GM21381 (cell line): Measurements from ENCODE around the gene CCDC88A.
"Not testable (repeated sequence)": the region's sequence is repeated elsewhere in the genome, so short reads cannot be mapped to it uniquely, and the experiment has no call there.

Source experiments
- ATAC-seq: cut with Tn5 transposase; IDR thresholded peaks from one replicate; pipeline ENCODE4 v1.9.1; 2021; ENCODE audit warnings: mild to moderate bottlenecking, moderate library complexity; ENCODE audit not compliant: unreplicated experiment

The CCDC88A gene

GRCh38 chr2:55419679-55420438, at the start of gene CCDC88A:
TSS of gene CCDC88A (minus strand) at chr2:55419856. CDS start at chr2:55419079, 777 bp downstream.
- peak; percentile 80 for ATAC-seq

- no peak for ATAC-seq
These were observed 42.0 kb upstream of the CCDC88A start for GRCh38 chr2:55461679-55462078.

DNA sequence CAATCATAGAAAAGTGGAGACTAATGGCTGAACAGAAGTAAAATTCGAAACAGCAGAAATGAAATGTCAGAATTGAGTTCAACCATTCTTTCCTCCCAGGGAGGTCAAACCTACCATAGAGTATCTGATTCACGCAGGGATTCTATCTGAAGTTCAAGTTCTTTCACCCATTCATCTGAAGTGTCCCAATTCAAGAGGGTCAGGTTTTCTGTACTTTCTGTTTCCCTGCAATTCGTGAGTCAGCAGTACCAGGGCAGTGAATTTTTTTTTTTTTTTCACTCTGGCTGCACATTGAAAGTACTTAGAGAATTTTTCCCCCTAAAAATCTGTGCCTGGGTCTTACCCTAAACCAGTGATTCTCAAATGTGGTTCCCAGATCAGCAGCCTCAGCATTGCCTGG, 40.9 kb upstream of the CCDC88A start:
- no peak for ATAC-seq

DNA sequence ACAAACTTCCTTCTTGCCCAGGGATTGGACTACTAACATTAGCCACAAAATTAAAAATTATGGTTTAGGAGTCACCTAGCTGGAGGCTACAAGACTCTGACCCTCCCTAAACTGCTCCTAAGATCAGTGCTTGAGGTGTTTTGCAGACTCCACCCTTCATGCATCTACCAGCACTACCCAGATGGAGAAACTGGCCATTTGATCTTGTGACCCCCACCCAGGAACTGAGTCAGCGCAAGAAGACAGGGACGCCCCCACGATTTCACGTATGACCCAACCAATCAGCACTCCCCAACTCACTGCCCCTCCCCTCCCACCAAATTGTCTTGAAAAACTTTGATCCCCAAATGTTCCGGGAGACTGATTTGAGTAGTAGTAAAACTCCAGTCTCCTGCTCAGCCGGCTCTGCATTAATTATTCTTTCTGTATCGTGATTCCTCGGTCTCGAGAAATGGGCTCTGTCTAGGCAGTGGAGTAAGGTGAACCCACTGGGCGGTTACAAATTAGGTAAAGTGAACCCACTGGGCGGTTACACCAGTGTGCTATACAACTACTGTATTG, 40.1 kb upstream of the CCDC88A start:
- no peak for ATAC-seq

- ATAC-seq = no peak
These were observed 39.6 kb upstream of the CCDC88A start for GRCh38 chr2:55459279-55459678.

- no peak for ATAC-seq
These were observed 34.5 kb upstream of the CCDC88A start for GRCh38 chr2:55454121-55454520.

DNA sequence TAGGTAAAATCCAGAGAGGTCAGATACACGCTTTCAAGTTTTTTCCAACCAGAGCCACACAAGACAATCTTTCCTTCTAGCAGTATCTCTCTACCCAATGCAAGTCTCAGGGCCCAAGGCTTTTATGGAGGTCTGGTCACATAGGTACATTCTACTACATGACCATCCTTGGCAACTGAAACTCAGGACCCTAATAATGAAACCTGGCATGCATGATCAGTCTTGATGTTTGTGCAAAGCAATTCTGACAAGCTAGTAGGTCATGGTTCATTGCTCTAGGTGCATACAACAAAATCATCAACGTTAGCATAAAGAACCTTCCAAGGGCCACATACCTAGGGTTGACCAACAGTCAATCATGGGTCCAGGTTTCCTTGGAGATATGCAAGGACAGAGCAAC, 33.2 kb upstream of the CCDC88A start:
- no peak for ATAC-seq

- no peak for ATAC-seq
These were observed 32.0 kb upstream of the CCDC88A start for GRCh38 chr2:55451699-55452098.

DNA sequence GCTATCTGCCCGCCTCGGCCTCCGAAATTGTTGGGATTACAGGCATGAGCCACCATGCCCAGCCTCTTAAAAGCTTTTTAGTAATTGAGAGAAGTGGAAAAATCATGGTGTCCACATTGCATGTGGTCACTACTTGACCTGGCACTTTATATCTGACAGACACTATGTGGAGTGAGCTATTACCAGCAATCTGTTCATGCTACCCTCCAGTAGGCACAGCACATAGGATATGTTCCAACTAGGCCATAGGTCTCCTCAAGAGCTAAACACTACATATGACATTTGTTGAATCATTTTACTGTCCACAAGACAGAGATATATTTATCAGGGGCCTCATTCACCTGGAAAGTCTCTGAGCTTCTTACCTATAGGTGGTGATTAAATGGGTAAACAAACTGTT, 30.4 kb upstream of the CCDC88A start:
- ATAC-seq = not testable (repeated sequence)

DNA sequence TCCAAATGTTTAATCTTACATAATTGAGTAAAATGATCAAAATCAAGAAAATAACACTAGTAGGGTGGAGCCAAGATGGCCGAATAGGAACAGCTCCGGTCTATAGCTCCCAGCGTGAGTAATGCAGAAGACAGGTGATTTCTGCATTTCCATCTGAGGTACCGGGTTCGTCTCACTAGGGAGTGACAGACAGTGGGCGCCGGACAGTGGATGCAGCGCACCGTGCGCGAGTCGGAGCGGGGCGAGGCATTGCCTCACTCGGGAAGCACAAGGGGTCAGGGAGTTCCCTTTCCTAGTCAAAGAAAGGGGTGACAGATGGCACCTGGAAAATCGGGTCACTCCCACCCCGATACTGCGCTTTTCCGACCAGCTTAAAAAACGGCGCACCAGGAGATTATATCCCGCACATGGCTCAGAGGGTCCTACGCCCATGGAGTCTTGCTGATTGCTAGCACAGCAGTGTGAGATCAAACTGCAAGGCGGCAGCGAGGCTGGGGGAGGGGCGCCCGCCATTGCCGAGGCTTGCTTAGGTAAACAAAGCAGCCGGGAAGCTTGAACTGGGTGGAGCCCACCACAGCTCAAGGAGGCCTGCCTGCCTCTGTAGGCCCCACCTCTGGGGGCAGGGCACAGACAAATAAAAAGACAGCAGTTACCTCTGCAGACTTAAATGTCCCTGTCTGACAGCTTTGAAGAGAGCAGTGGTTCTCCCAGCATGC, 22.5 kb upstream of the CCDC88A start:
- not testable (repeated sequence) for ATAC-seq

DNA sequence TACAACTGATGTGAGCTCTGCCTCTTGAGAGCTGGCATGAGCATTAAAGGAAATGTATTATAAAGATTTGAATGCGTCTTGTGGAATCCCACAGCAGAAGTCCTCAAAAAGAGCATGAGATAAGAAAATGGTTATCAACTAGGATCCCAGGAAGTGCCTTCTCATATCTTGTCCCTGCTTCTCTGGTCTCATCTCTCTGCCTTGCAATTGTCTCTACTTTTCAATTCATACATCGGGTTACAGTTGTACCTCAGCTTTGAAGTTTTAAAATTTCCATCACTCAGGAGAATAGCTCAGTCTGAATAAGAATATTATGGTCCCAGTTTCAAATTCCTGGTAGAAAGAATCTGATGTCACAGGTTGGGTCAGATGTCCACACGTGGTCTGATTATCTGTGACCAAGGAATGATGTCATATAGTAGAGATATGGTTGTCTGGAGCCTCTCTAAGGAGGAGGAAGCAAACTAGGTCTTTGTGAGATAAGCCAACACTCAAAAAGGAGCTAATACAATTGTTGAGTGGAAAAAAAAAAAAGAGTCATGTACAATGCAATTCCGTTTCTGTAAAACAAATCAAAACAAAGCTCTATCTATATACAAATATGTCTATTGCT, 21.7 kb upstream of the CCDC88A start:
- ATAC-seq = no peak

- no peak for ATAC-seq
These were observed 19.4 kb upstream of the CCDC88A start for GRCh38 chr2:55439101-55439397.

DNA sequence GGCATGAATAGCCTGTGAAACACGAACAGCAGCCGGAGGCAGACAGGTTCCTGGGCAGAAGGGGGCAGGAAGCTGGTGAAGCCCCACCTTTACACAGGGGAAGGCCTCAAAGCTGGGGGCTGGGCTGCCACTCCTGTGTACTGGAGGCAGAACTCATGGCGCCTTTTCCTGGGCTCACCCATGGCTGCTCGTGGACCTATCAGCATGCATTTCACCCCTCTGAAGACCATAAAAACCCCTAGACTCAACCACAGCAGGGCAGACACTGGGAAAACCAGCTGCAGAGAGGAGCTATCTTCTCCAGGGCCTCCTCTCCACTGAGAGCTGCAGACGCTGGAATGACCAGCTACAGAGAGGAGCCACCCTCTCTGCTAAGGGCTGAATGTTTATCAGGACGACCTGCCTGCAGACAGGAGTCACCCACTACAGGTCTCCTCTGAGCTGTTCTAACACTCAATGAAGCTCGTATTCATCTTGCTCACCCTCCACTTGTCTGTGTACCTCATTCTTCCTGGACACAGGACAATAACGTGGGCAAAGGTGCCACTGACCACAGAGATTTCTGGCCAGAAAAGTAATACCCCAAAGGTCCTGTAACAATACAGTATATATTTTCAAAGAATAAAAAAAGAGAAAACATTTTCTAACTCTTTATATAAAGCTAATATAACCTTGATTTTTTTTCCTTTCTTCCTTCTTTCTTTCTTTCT, 18.9 kb upstream of the CCDC88A start:
- no peak for ATAC-seq

GRCh38 chr2:55437515-55438390, 18.1 kb upstream of the CCDC88A start:
- no peak for ATAC-seq

- ATAC-seq = no peak
These were observed 12.4 kb upstream of the CCDC88A start for GRCh38 chr2:55431982-55432627.

DNA sequence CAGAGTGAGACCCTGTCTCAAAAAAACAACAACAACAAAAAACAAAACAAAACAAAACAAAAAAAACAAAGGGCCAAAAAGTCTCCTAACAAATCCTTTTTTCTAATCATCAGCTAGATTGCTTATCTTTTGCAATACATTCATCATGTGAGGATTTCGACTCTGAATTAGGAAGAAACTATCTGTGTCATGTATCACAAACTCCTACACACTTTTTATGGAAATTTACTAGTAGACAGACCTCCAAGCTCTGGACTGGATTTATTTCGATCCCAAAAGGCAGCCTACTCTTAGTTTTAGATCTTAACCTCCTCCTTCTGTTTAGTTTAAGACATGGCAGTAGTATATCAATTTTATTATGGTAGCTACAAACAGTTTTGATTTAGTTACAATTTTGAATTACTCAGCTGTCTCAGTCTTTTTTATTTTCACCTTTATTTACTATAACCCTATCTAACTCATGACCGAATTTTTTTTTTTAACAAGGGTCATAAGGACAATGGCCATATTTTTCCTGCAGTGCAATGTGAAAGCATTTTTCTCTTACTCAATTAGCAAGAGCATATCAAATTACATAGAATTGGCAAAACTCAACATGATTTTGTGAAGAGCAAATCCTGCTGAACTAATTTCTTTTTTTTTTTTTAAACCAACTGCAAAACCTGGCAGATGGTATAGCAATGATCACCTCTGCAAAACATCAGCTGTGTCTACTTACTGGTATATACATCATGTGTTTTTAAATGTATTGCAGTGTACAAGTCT, 10.7 kb upstream of the CCDC88A start:
- ATAC-seq = no peak

DNA sequence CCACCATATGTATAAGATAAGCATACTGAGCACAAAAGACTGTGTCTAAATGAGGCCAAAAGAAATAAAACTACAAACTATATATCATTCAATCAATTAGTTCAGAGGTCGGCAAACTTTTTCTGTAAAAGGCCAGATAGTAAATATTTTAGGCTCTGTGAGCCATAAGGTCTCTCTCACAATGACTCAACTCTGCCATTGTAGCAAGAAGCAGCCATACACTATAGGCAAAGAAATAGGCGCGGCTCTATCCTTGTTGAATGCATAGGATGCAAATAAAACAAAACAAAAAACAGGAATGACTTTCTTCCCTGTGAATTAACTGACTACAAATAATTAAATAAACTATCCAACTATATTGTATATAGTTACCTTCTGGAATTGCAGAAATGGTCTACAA, 8.6 kb upstream of the CCDC88A start:
- ATAC-seq = no peak

DNA sequence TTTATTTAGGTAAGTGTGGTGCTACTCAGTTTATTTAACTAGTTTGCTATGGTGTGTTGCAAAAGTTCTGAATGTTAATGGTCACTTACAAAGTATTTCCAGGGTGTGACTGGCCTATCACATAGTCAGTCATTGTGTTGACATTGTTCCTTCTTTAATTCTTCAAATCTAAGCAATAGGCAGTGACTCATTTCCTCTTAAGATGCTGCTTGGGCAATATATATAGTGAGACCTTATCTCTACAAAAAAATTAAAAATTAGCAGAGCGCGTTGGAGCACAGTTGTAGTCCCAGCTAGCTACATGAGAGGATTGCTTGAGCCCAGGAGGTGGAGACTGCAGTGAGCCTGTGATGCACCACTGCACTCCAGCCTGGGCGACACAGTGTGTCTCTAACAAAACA, 5.8 kb upstream of the CCDC88A start:
- ATAC-seq = no peak
